AG04449 (cell line): ENCODE data around the gene PSMD9.
"Not testable (repeated sequence)": the region's sequence is repeated elsewhere in the genome, so short reads cannot be mapped to it uniquely, and the experiment has no call there.

Experiments
- CTCF ChIA-PET: fragments of 350-600 bp; formaldehyde crosslinking; extraction: SDS; loops from one replicate; lab custom pipeline; 2021; ENCODE audit warnings: antibody characterized with exemption; lab: Yijun Ruan, JAX
- POLR2A ChIA-PET: fragments of 400-600, 350-600 bp; formaldehyde crosslinking; extraction: SDS; loops from one replicate; lab custom pipeline; 2020; ENCODE audit warnings: antibody characterized with exemption, inconsistent platforms; lab: Yijun Ruan, JAX
- DNase-seq: peaks from one replicate; pipeline ENCODE4 v3.0.0-alpha.2; 2010; ENCODE audit warnings: low read depth, low spot score
- H3K4me3 ChIP-seq: 2 replicates; pipeline ENCODE4 v1.5.1; 2011; ENCODE audit warnings: low read depth, mild to moderate bottlenecking, control low read depth, low read length
- TF ChIP-seq, protein P1 (sequence below): IDR thresholded peaks from one replicate; pipeline ENCODE4 v1.5.1; 2011; ENCODE audit warnings: mild to moderate bottlenecking, moderate library complexity, low read length, control low read depth, inconsistent platforms; ENCODE audit not compliant: insufficient read depth; ENCODE audit errors: missing control alignments

Gene PSMD9

DNA sequence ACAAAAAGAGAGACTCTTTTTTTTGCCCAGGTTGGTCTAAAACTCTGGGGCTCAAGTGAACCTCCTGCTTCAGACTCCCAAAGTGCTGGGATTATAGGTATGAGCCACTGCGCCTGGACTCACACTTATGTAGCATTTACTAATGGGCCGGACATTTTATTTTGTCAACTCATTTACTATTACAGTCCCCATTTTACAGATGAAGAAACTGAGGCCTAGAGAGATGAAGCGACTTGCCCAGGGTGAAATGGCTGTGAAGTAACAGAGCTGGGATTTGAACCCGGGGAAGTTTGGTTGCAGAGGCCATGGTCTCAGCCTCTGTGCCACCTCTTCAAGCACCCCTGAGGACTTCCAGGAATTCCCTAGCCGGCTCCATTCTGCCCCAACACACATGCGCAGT, 39.4 kb upstream of the PSMD9 start:
- ChIA-PET POLR2A (no interaction called here), CTCF (no interaction called here)
- DNase-seq, result no peak
- TF ChIP-seq, protein P1, sequence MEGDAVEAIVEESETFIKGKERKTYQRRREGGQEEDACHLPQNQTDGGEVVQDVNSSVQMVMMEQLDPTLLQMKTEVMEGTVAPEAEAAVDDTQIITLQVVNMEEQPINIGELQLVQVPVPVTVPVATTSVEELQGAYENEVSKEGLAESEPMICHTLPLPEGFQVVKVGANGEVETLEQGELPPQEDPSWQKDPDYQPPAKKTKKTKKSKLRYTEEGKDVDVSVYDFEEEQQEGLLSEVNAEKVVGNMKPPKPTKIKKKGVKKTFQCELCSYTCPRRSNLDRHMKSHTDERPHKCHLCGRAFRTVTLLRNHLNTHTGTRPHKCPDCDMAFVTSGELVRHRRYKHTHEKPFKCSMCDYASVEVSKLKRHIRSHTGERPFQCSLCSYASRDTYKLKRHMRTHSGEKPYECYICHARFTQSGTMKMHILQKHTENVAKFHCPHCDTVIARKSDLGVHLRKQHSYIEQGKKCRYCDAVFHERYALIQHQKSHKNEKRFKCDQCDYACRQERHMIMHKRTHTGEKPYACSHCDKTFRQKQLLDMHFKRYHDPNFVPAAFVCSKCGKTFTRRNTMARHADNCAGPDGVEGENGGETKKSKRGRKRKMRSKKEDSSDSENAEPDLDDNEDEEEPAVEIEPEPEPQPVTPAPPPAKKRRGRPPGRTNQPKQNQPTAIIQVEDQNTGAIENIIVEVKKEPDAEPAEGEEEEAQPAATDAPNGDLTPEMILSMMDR, result no peak
- H3K4me3 ChIP-seq, result no peak overlapping the region

DNA sequence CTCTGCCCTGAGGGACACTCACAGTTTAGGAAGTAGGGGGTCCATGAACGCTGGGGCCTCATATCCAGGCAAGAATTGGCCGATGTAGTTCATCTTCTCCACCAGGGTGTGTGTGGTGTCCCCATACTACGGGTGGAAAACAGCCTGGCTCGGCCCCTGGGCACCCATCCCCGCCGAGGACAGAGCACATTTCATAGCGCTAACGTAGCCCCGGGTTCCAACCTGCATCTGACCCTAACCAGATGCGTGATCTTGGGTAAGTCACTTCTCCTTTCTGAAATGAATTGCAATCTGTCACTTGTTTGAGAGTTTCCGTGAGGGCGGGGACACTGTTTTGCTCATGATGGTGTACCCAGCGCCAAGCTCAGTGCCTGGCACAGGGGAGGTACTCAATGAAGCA, 38.9 kb upstream of the PSMD9 start:
- DNase-seq, result no peak
- CTCF ChIA-PET, result no interaction called here
- no peak overlapping the region for H3K4me3 ChIP-seq
- TF ChIP-seq, protein P1, result no peak
- POLR2A ChIA-PET, result no interaction called here

DNA sequence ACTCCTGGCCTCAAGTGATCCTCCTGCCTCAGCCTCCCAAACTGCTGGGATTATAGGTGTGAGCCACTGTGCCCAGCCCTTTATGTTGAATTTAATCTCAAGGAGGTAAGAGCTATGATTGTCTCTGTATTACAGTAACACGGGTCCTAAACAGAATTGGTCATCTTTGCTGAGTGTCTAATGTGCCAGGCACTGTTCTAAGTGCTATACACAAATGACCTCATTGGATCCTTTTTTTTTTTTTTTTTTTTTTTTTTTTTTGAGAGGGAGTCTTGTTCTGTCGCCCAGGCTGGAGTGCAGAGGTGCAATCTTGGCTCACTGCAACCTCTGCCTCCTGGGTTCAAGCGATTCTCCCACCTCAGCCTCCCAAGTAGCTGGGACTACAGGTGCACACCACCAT, 36.2 kb upstream of the PSMD9 start:
- DNase-seq, H3K4me3 ChIP-seq, POLR2A ChIA-PET, CTCF ChIA-PET: not testable (repeated sequence)

DNA sequence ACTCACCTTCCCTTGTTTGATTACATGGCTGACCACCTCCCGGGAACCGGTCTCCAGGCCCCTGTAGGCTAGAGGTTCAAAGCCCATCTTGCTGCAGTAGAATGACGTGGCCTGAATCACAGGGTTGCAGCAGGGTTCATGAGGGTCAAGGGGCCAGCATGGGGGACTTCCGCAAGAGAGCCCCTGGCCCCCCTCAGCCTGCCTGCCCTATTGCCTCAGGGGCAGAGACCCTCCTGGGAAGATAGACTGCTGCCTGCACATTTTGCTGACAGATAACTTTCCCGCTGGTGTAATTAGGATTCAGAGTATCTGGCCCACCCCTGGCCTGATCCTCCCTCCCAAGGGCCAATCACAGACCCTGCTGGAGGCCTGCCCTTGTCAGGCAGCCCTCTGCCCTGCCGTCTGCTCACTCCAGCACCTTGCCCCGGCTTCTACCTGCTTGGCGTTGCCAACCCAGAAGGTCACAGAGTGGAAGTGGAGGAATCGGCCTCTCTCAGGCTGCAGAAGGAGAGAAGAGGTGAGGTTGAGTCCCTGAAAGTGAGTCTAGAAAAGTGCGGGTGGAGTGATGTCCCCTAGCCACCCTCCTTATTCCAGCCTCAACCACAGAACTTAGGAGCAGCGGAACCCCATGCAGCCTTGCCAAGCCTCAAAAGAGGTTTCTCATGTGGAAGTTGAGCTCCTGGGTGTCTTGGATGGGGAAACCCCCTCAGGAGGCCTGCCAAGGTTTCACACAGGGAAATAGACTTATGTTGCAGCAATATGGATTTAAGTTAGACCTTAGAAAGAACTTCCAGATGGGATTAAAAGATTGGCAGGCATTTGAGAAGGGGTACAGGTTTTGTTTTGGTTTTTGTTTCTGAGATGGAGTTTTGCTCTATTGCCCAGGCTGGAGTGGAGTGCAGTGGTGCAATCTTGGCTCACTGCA, 31.0 kb upstream of the PSMD9 start:
- TF ChIP-seq, protein P1, result no peak
- DNase-seq, result no peak
- ChIA-PET CTCF (interaction anchor here (0.6 to 1.0 kb wide), 2 partner anchors 63 to 301 kb away, joined by 3 read pairs; no protein-coding TSS in a partner anchor), POLR2A (no interaction called here)
- no peak overlapping the region for H3K4me3 ChIP-seq

DNA sequence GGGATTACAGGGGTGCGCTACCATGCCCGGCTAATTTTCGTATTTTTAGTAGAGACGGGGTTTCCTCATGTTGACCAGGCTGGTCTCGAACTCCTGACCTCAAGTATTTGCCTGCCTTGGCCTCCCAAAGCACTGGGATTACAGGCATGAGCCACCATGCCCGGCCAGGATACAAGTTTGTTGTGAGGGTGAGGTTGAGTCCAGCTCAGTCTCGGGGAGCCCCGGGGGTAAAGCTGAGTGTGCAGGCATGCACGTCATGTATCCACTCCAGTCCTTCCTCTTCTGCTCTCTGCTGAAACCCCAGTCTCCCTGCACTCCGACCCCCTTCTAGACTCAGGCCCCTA, 30.3 kb upstream of the PSMD9 start:
- ChIA-PET CTCF (no interaction called here), POLR2A (no interaction called here)
- TF ChIP-seq, protein P1, result no peak
- no peak for DNase-seq
- H3K4me3 ChIP-seq, result no peak overlapping the region

DNA sequence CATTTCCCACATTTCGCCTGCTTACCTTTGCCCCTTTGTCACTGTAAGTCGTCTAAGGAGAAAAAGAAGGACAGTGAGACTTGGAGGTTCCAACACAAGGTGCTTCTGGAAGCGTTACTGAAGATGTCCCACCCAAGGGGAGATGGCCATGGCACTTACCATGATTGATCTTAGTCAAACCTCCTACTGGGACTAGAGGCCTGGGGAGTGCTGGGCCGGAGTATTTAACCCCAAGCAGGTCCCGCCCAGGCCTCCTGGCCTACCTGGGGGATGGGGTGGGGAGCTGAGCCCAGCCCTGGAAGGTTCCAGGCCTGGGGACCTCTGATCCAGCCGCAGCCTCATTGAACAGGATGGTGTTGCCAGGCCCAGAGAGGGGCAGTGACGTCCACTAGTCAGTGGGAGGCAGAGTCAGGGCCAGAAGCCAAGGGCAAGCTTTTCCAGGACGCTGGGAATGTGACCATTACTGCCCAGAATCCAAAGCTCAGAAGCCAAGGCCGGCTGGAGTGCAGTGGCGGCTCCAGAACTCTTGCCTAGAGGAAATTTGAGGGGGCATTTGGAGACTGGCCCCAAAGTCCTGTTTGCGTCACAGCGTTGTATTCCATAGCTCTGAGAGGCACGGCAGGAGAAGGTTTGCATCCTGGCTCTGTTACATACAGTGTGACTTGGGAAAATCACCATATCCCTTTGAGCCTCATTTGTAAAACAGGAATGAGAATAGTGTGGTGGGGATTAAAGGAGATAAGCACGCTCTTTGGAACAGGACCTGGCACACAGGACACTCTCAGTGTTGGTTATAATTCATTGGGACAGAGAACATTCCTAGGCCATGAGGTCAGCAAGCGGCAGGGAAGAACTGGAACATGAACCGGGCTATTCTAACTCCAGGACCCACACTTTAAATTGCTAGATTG, 29.7 kb upstream of the PSMD9 start, which contains the start of gene HPD:
Gene HPD, minus strand, starts transcription at position 198 of the 911 bp plus-strand sequence. Its CDS starts 36 bp downstream, at position 162.
- POLR2A ChIA-PET, result no interaction called here
- CTCF ChIA-PET, result interaction anchor here (0.9 to 4.2 kb wide), 4 partner anchors 21 to 86 kb away, joined by 3 to 16 read pairs (median 6); partner anchors contain the start of gene PSMD9
- H3K4me3 ChIP-seq, result no peak within 1 kb of the TSS
- TF ChIP-seq, protein P1, result no peak
- DNase-seq, result no peak
